HL-60/S4 treated with retinoic acid at 250 ng/mL for 4 days and 3 days (cell line): ENCODE results near the gene PRKCZ.

ENCODE experiments used
- in situ Hi-C: fragments of 300-500 bp; cut with MboI; formaldehyde crosslinking; loops from 2 replicates; pipeline ENCODE4 v1.7.0; 2022; ENCODE audit warnings: low sequenced_read_pairs

PRKCZ gene

DNA sequence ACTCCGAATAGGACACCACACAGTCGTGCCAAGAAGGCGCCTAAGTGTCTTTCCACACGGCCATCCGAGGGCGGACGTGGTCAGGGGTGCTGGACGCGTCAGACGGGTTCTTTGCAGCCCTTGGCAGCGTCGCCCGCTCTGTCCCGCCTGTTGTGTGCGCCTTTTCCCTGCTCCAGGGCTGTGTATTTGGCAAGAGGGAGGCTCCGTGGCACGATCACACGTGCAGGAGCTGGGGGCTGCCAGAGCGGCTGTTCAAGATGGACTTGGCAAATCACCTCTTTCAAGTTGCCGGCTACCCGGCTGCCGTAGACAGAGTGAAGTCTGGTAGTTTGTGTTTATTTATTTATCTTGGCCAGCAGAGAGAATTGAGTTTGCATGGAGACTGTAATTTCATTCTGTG, 31.9 kb downstream of the PRKCZ start:
- in situ Hi-C loops: no loop called here

DNA sequence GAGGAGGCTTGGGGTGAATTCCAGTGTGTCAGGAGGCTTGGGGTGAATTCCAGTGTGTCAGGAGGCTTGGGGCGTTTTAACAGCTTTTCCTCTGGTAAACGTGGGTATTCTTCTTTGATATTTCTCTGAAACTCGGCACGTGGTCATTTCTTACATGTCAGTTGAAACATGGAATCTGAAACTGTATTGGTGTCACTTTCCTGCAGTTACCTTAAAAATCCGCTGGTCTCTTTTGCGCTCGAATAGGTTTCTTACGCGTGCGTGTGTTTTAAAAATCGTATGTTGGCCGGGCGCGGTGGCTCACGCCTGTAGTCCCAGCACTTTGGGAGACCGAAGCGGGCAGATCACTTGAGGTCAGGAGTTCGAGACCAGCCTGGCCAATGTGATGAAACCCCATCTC, 33.5 kb downstream of the PRKCZ start:
- in situ Hi-C loops: no loop called here

DNA sequence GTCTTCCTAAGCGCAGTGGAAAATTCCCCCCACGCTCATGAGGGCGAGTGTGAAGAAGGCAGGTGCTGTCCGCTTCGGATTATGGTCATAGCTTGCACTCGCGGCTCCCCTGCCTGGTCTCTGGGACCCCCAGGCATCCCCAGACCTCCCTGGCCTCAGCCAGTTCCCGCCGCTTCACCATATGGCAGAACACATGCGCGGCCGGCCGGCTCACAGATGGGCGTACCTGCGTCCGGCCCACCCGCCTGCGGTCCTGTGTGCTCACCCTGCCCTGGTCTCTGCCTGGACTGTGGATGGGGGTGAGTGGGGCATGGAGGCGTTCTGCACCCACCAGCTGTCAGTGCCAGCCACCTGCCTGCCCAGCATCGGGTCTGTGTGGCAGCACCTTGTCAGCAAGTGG, 34.1 kb downstream of the PRKCZ start:
- in situ Hi-C loops: no loop called here

DNA sequence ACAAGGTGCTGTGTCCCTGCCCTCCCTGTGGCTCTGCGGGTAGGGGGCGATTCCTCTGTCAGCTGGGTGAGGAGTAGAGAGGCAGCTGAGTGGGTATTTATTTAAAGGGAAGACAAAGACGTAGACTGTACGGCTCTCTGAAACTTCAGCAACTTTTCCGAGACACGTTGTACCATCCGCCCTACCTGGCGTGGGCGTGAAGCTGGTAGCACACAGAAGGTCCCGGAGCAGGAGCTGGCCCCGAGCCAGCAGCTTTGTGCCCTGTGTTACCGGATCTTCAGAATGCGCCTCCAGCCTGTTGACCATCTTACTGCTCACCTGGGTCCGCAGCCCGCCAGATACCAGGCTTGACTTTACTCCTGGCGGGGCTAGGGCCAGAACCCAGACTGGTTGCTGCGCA, 34.9 kb downstream of the PRKCZ start:
- in situ Hi-C loops: no loop called here

DNA sequence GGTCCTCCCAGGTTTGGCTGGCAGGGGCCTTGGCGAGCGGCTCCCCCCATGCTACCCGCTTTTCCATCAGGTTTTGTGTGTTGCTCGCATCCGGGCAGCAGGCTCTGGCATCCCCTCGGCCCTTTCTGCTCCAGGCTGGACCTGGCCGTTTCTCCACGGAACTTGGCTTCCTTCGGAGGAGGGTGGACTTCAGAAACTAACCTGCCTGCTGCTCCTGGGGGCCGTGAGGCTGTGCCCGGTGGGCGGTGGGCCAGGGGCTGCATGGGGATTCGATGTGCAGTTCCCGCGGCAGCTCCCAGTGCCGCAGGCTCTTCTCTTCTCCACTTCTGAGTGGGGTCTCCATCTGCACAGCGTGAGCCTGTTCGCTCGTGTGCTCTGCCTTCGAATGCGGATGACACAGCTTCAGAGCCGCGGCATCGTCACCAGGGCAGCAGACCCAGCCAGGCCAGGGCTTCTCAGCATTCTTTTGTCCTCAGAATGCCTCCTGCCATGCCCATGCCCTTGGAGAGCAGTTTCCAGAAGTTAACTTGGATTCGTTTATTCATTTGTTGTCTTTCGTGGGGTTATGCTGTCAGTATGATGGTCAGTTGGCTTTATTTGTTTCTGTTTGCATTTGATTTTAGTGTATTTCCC, 36.4 kb downstream of the PRKCZ start:
- in situ Hi-C loops: no loop called here

DNA sequence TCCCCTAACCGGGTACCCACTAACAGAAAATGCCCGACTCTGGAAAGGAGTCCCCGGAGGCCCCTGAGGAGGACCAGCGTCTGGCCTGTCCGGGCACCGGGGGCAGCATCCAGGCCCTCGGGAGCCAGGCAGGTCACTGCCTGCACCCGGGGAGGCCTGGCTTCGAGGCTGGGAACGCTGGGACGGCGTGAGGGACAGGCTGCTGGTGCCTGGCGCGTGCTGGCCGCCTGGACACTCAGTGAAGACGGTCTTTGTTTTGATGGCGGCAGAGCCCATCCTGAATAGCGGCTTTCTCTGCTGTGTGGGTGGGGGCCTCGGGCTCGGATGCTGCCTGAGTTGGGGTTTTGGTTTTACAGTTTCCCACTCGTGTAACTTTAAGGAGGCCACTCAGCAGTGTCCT, 37.6 kb downstream of the PRKCZ start:
- in situ Hi-C loops: no loop called here

DNA sequence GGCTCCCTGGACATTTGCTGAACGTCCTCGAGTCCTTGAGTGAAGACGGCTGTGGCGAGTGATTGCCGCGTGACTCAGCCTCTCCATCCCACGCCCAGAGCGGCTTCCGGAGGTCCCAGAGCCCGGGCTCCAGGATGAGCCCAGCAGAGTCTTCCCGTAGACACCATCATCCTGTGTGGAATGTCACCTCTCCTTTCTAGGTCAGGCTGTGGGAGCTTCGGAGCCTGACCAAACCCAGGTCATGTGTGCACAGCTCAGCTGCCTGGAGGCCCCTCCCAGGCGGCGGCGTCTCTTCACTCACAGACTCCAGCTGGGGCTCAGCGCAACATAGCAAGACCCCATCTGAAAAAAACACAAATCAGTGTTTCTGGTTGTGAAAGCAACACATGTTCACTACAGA, 38.2 kb downstream of the PRKCZ start:
- in situ Hi-C loops: no loop called here

DNA sequence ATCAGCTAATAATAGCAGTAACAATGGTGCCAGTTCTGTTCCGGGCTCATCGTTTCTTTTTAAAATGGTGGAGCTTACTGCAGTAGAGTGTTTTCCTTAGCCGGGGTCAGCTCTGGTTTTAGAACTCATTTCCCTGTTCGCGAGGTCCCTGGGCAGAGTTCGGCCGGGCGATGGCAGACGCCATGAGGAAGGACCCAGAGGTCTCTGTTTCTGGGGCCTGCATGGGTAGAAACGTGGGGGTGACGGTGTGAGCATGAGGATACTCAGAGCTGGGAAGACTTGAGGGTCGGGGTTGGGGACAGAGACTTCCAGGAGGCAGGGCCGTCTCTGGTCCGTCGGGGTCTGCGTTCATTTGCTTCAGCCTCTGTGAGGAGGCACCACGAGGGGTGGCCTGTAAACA, 38.8 kb downstream of the PRKCZ start:
- in situ Hi-C loops: no loop called here

DNA sequence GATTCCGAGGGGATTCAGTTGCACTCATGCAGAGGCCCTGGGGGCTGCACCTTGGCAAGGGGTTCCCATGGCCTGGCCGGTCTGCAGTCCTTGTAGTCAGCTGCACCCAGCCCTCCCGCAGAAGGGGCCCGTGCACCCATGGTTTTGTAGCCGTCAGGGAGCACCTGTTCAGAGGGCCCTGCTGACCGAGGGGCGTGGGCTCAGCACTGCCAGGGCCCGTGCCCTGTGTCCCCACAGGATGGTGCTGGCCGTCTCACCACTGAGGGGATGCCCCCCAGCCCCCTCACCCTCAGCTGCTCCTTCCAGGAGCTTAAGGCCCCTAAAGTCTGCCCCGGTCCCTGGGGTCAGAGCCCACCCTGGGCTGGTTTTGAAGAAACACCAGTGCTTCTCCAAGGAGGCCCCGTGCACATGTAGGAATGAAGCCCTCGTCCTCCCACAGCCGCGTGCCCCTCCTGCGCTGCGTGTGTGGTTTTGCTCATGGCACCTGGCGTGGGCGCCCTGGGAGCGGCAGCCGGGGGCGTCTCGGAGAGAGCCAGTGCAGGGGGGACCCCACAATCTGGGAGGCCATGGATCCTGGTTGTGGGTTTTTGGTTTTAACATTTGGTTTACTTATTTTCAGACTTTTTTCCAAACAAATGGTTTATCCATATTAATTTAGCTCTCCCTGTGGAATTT, 40.1 kb downstream of the PRKCZ start:
- in situ Hi-C loops: loop anchor here (10.0 kb wide), 1 partner anchor 84 kb away; no protein-coding TSS in a partner anchor

DNA sequence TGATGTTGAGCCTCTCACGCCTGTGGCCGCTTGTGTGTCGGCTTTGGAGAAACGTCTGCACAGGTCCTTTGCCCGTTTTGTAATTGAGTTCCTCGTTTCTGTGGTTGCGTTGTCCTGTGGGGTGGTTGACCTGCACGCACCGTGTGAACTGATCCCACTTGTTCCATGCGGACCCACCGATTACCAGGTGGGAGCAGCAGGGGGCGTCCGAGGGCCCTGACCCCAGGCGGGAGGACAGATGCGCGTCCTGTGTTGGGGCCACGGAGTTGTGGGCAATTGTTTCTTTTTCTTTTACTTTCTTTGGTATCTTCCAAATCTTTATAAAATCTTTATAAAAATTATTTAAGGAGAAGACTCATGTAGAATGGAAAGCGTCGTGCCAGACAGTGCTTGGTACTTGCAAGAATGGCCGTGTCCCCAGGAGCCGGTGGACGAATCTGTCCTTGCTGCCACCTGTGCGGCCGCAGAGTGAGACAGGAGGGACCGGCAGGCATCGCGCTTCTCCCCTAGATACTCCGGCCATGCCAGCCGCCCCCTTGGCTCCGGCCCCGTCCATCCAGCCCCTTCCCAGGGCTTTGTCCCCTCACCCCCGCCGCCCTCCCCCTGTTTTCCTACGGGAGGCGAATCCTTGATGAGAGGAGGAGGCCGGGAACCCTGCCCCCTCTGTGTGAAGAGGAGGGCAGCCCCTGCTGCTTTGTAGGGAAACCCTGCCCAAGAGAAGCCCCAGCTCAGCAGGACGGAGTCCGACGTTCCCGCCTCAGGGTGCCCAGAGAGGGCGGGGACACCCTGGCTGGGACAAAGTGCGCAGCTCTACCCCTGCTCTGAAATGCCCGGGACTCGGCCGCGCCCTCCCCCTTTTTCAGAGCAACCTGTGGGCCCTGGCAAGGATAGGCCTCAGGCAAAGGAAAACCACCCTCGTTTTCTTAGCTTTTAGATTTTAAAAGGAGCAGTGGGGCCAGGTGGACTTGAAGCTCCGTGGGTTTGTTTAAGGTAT, 41.7 kb downstream of the PRKCZ start:
- in situ Hi-C loops: loop anchor here (10.0 kb wide), 1 partner anchor 83 kb away; no protein-coding TSS in a partner anchor

DNA sequence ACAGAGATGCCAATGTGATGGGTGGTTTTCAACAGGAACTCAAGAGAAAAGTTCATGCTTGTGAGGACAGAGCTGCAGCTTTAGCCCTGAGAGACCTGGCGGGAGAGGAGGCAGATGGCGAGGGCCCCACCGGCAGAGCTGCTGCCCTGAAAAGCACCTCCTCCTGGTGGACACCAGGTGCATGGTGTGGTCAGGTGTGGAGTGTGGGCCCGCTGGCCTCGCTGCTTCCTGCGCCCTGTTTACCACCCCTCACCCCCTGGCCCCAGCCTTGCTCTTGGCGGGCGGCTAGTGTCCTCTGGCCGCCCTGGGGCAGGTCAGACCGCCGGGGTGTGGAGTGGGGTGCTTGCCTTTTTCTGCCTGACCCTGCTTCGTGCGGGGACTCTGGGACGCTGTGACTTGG, 42.8 kb downstream of the PRKCZ start:
- in situ Hi-C loops: loop anchor here (10.0 kb wide), 1 partner anchor 82 kb away; no protein-coding TSS in a partner anchor

DNA sequence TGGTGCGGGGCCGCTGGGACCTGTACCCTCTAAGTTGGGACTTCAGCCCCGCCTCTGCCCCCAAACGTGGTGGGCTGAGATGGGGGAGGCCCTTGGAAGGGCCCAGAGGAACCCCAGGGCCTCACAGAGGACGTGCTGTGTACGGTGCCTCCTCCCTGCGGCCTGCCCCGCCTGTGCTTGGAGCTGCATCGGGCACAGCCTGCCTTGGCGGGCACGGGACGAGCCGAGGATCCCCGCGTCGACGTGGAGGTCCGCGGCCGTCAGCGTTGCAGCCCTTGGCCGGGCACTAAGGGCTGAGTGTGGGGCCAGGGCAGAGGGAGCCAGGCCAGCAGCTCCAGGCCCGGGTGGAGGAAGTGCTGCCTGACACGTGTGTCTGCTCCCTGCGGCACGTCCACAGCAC, 43.4 kb downstream of the PRKCZ start:
- in situ Hi-C loops: loop anchor here (10.0 kb wide), 1 partner anchor 81 kb away; no protein-coding TSS in a partner anchor

DNA sequence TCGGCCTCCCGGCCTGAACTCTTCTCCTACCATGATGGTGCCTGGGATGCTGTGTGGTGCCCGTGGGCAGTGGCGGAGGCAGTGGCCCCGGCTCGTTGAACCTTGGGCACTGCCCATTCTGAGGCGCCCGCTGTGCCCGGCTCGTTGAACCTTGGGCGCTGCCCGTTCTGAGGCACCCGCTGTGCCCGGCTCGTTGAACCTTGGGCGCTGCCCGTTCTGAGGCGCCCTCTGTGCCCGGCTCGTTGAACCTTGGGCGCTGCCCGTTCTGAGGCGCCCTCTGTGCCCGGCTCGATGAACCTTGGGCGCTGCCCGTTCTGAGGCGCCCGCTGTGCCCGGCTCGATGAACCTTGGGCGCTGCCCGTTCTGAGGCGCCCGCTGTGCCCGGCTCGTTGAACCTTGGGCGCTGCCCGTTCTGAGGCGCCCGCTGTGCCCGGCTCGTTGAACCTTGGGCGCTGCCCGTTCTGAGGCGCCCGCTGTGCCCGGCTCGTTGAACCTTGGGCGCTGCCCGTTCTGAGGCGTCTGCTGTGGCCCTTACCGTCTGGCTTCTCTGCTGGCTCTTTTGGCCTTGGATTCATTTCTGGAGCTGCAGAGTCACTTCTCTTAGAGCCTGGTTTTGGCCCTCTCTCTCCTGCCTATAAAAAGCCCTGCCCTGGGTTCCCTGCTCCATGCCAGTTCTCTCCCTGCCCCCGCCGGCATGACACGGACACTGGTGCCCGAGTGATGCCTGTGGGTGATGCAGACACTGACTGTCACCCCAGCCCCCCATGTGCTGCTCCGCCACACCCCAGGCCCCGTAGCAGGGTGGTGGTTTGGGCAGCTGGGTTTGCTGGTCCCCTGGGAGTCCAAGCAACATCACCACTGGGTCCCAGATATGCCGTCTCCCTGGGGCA, 44.3 kb downstream of the PRKCZ start:
- in situ Hi-C loops: loop anchor here (10.0 kb wide), 1 partner anchor 80 kb away; no protein-coding TSS in a partner anchor

DNA sequence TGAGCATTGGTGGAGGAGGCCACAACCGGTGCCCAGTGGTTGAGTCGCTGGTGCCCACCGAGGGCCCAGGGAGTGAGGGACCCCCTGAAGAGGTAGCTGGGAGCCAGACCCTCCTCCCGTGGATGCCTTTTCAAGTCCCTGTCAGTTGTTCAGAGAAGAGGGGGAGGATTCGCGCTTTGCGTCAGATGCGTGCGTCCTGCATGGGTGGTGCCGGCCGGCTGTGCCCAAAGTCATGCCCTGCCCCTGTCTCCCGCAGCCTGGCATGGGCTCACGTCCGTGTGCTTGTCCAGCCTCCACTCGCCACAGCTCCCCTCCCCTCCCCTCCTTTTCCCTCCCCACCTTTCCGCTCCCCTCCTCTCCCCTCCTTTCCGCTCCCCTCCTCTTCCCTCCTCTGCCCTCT, 45.2 kb downstream of the PRKCZ start:
- in situ Hi-C loops: loop anchor here (10.0 kb wide), 1 partner anchor 79 kb away; no protein-coding TSS in a partner anchor

DNA sequence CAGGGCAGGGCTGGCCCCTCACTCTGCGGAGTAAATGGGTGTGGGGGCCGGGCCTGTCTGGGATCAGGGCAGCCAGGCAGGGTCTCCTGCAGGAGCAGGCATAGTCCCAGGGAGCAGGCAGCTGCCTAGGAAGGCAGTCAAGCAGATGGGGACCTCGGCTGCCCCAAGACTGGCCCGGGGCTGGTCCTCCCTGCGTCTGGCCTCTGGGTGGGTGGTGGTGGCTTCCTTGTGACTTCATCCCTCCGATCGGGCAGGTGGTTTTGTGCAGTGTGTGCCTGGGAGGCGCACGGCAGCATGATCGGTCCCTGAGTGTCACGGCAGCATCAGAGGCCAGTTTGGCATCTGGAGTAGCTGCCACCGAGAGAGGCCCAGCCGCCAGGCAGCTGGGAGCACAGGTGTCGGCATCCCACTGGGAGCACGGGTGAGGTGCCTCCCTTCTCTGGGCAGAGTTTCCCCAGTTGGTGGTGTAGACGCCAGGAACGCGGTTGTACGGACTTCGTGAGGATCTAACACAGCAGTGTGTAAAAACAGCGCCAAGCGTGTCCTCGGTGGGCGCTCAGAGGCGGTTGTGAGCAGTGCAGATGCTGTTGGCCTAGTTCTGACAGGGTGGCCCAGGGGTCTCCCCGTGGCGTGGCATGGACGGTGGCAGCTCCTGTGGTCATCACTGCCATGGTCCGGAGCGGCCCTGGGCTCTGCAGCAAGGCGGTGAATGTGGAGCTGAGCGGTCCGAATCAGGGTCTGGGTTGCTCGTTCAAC, 45.9 kb downstream of the PRKCZ start:
- in situ Hi-C loops: loop anchor here (10.0 kb wide), 1 partner anchor 79 kb away; no protein-coding TSS in a partner anchor

DNA sequence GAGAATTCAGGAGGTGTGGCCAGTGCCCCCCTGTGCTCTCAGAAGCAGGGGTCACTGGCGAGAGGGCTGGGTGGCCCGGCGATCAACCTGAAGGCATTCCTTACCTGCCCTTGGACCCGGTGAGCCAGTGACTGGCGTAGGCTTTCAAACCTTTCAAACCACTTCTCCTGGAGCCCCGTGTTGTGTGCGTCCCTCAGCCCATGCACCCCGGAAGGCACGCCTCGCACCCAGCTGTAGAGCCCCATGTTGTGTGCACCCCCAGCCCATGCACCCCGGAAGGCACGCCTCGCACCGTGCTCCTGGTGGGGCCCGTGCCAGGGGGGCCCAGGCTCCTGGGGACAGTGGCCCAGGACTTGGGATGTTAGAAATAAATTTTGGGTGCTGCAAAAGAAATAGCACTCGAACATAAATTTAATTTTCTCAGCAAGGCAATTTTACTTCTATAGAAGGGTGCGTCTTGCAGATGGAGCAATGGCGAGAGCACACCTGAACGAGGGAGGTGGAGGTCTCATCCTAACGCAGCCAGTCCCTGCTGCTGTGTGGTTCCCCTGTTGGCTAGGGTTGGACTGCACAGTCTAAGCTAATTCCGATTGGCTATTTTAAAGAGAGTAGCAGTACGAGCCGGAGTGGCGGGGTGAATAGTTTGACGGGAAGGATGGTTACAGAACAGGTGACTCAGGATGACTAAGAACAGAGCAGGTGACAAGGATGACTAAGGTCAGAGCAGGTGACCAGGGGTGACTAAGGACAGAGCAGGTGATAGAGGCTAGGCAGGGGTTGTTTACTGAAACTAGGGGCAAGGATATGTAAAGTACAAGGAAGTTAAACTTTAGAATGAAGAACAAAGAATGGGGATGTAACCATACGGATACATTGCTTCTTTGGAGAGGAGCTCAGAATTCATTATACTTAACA, 47.4 kb downstream of the PRKCZ start:
- in situ Hi-C loops: loop anchor here (10.0 kb wide), 1 partner anchor 77 kb away; no protein-coding TSS in a partner anchor

DNA sequence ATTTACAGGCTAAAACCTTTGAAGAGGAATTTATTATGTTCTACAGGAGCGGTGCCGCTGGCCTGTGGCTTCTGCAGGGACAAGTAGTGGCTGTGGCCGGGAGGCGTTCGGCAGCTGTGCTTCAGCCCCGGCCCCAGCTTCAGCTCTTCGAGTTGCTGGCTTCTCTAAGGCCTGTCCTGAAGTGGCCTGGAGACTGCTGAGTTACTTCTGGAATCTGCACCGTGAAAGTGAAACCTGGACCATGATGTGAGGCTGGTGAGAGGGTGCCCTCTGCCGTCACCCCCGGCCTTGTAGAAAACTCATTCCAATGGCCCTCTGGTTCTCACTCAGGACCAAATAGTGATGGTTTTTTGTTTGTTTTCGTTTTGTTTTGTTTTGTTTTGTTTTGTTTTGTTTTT, 48.1 kb downstream of the PRKCZ start:
- in situ Hi-C loops: loop anchor here (10.0 kb wide), 1 partner anchor 77 kb away; no protein-coding TSS in a partner anchor
